Measurements from ENCODE around the gene WIPI1. TPM values are rescaled to one million over a fixed set of nuclear protein-coding genes. Genes with fewer than 3 reads are reported as not detected.
"Not testable (repeated sequence)": the region's sequence is repeated elsewhere in the genome, so short reads cannot be mapped to it uniquely, and the experiment has no call there.

WIPI1 gene
- total RNA-seq, result 10 to 100 TPM; 12.0 to 14.3 TPM

GRCh38 chr17:68457168-68457538, at the start of gene WIPI1:
WIPI1 (minus strand) TSS chr17:68457496; CDS start chr17:68457421, 75 bp downstream.
- ChIA-PET POLR2A (interaction anchor here (0.6 to 4.5 kb wide), 5 partner anchors 17 to 209 kb away, joined by 3 to 33 read pairs (median 7); partner anchors contain the start of gene AMZ2), CTCF (interaction anchor here (0.6 to 3.8 kb wide), 7 partner anchors 17 to 275 kb away, joined by 3 to 20 read pairs (median 4); no protein-coding TSS in a partner anchor)

- POLR2A ChIA-PET, result no interaction called here
Observed at GRCh38 chr17:68505951-68506350, 48.7 kb upstream of the WIPI1 start.

GRCh38 chr17:68501074-68501473, 43.8 kb upstream of the WIPI1 start:
- ChIA-PET POLR2A (no interaction called here), CTCF (interaction anchor here (1.2 kb wide), 1 partner anchor 20 kb away, joined by 3 read pairs; no protein-coding TSS in a partner anchor)

More at GRCh38 chr17:68505951-68506350, 48.7 kb upstream of the WIPI1 start:
- CTCF ChIA-PET, result no interaction called here

GRCh38 chr17:68499587-68499986, 42.3 kb upstream of the WIPI1 start:
- CTCF ChIA-PET, result no interaction called here
- POLR2A ChIA-PET, result interaction anchor here (0.6 kb wide), 1 partner anchor 8 kb away, joined by 8 read pairs; no protein-coding TSS in a partner anchor

- POLR2A ChIA-PET, result interaction anchor here (0.6 kb wide), 1 partner anchor 8 kb away, joined by 8 read pairs; no protein-coding TSS in a partner anchor
Observed at GRCh38 chr17:68498479-68499326, 41.4 kb upstream of the WIPI1 start.

GRCh38 chr17:68497885-68498319, 40.6 kb upstream of the WIPI1 start:
- ChIA-PET CTCF (interaction anchor here (1.1 kb wide), 1 partner anchor 10 kb away, joined by 4 read pairs; no protein-coding TSS in a partner anchor), POLR2A (no interaction called here)

More at GRCh38 chr17:68498479-68499326, 41.4 kb upstream of the WIPI1 start:
- CTCF ChIA-PET, result interaction anchor here (1.1 kb wide), 1 partner anchor 11 kb away, joined by 4 read pairs; no protein-coding TSS in a partner anchor

GRCh38 chr17:68495081-68495480, 37.8 kb upstream of the WIPI1 start:
- POLR2A ChIA-PET, result interaction anchor here (0.5 kb wide), 1 partner anchor 70 kb away, joined by 3 read pairs; no protein-coding TSS in a partner anchor
- CTCF ChIA-PET, result interaction anchor here (0.6 to 1.0 kb wide), 2 partner anchors 29 to 314 kb away, joined by 3 to 4 read pairs; no protein-coding TSS in a partner anchor

GRCh38 chr17:68492394-68493054, 35.2 kb upstream of the WIPI1 start:
- POLR2A ChIA-PET, CTCF ChIA-PET: not testable (repeated sequence)

- CTCF ChIA-PET, result no interaction called here
- POLR2A ChIA-PET, result interaction anchor here (0.7 kb wide), 1 partner anchor 8 kb away, joined by 8 read pairs; no protein-coding TSS in a partner anchor
Observed at GRCh38 chr17:68491381-68492231, 34.3 kb upstream of the WIPI1 start.

- CTCF ChIA-PET, result no interaction called here
Observed at GRCh38 chr17:68489919-68490318, 32.6 kb upstream of the WIPI1 start.

GRCh38 chr17:68484458-68484857, 27.2 kb upstream of the WIPI1 start:
- CTCF ChIA-PET, result no interaction called here
- POLR2A ChIA-PET, result no interaction called here

More at GRCh38 chr17:68489919-68490318, 32.6 kb upstream of the WIPI1 start:
- POLR2A ChIA-PET, result no interaction called here

- CTCF ChIA-PET, result interaction anchor here (1.8 kb wide), 1 partner anchor 16 kb away, joined by 4 read pairs; no protein-coding TSS in a partner anchor
- POLR2A ChIA-PET, result no interaction called here
Observed at GRCh38 chr17:68482576-68483041, 25.3 kb upstream of the WIPI1 start.

GRCh38 chr17:68480885-68481284, 23.6 kb upstream of the WIPI1 start:
- ChIA-PET CTCF (interaction anchor here (0.5 to 1.3 kb wide), 4 partner anchors 14 to 33 kb away, joined by 3 to 4 read pairs (median 4); no protein-coding TSS in a partner anchor), POLR2A (no interaction called here)

GRCh38 chr17:68470961-68471360, 13.7 kb upstream of the WIPI1 start:
- ChIA-PET CTCF (no interaction called here), POLR2A (no interaction called here)

- POLR2A ChIA-PET, result no interaction called here
- CTCF ChIA-PET, result interaction anchor here (1.0 to 1.5 kb wide), 3 partner anchors 9 to 296 kb away, joined by 3 to 5 read pairs (median 4); no protein-coding TSS in a partner anchor
Observed at GRCh38 chr17:68468788-68469187, 11.5 kb upstream of the WIPI1 start.

- ChIA-PET POLR2A (no interaction called here), CTCF (interaction anchor here (1.0 to 1.5 kb wide), 3 partner anchors 10 to 295 kb away, joined by 3 to 5 read pairs (median 4); no protein-coding TSS in a partner anchor)
Observed at GRCh38 chr17:68468334-68468733, 11.0 kb upstream of the WIPI1 start.

GRCh38 chr17:68463211-68464019, 6.1 kb upstream of the WIPI1 start:
- CTCF ChIA-PET, result interaction anchor here (0.6 to 2.8 kb wide), 7 partner anchors 47 to 494 kb away, joined by 3 to 9 read pairs (median 4); partner anchors contain the start of genes AMZ2 and PRKAR1A
- POLR2A ChIA-PET, result no interaction called here
